K562 (cell line): ENCODE measurements around the gene RAB6B. TPM values are rescaled to one million over a fixed set of nuclear protein-coding genes. Genes with fewer than 3 reads are reported as not detected.
A peak's percentile ranks its signal among the peaks of the same experiment; 100 is the strongest.

Source experiments
- ARID2 ChIP-seq: fragments of 450-650 bp; IDR thresholded peaks from 2 replicates; pipeline ENCODE4 v1.6.1; 2017; ENCODE audit warnings: antibody characterized with exemption, mild to moderate bottlenecking
- ARNT ChIP-seq, 2 experiments: fragments of 450-650 bp; IDR thresholded peaks; 2 replicates each; pipeline ENCODE4 v1.6.1; 2016; ENCODE audit warnings: mild to moderate bottlenecking in 1 of 2
- CCAR2 ChIP-seq: fragments of 200-400 bp; formaldehyde crosslinking; IDR thresholded peaks from 2 replicates; pipeline ENCODE4 v1.6.1; 2017; ENCODE audit warnings: mild to moderate bottlenecking, low read depth, low read length
- CEBPB ChIP-seq: fragments of 450-650 bp; IDR thresholded peaks from 2 replicates; pipeline ENCODE4 v1.6.1; 2016; ENCODE audit warnings: missing genetic modification characterization, missing compliant biosample characterization
- CHD1 ChIP-seq: fragments of 200-600 bp; sonication (generic); IDR thresholded peaks from one replicate; pipeline ENCODE4 v1.6.1; 2012; ENCODE audit warnings: mild to moderate bottlenecking, moderate library complexity, low read length, inconsistent platforms
- CTCF ChIP-seq, 3 experiments: IDR thresholded peaks in 2 of 3; conservative IDR thresholded peaks in 1 of 3; 2 replicates each; pipeline ENCODE4 v1.5.1; 2011 to 2012; ENCODE audit warnings: low read length in 3 of 3, mild to moderate bottlenecking in 3 of 3, control low read depth in 2 of 3, improper control_type of control experiment in 1 of 3, inconsistent platforms in 1 of 3, low read depth in 1 of 3, mixed read lengths in 1 of 3, moderate library complexity in 1 of 3; ENCODE audit not compliant: insufficient read depth in 2 of 3
- HMBOX1 ChIP-seq: sonication (generic); IDR thresholded peaks from 2 replicates; pipeline ENCODE4 v1.6.1; 2016
- IRF1 ChIP-seq: sonication (generic); formaldehyde crosslinking; IDR thresholded peaks from 2 replicates; pipeline ENCODE4 v1.8.0; 2022; ENCODE audit warnings: missing genetic modification reagents, mild to moderate bottlenecking, borderline replicate concordance
- JUNB ChIP-seq: fragments of 450-650 bp; formaldehyde crosslinking; conservative IDR thresholded peaks from 2 replicates; pipeline ENCODE4 v1.4.0; 2020; ENCODE audit warnings: mild to moderate bottlenecking
- KAT8 ChIP-seq: fragments of 450-650 bp; IDR thresholded peaks from 2 replicates; pipeline ENCODE4 v1.6.1; 2016; ENCODE audit warnings: low read depth, mild to moderate bottlenecking
- MYNN ChIP-seq, 2 experiments: sonication (generic); formaldehyde crosslinking in 1 of 2; IDR thresholded peaks; 2 replicates each; pipeline versions ENCODE4 v1.5.0 to v1.6.1; 2016 to 2020; ENCODE audit warnings: antibody characterized with exemption in 1 of 2, missing genetic modification reagents in 1 of 2
- NFATC3 ChIP-seq: fragments of 450-650 bp; IDR thresholded peaks from 2 replicates; pipeline ENCODE4 v1.6.1; 2017; ENCODE audit warnings: mild to moderate bottlenecking
- NFRKB ChIP-seq: fragments of 450-650 bp; IDR thresholded peaks from 2 replicates; pipeline ENCODE4 v1.6.1; 2016; ENCODE audit warnings: low read depth
- NR2C2 ChIP-seq, 2 experiments: fragments of 200-800 bp in 1 of 2; sonication (Bioruptor generic) in 1 of 2; sonication (generic) in 1 of 2; formaldehyde crosslinking in 1 of 2; IDR thresholded peaks; 2 replicates each; pipeline versions ENCODE4 v1.6.1 to v1.8.0; 2016 to 2022; ENCODE audit warnings: mild to moderate bottlenecking in 1 of 2, missing compliant biosample characterization in 1 of 2, missing genetic modification characterization in 1 of 2, missing genetic modification reagents in 1 of 2
- PRPF4 ChIP-seq: fragments of 200-400 bp; formaldehyde crosslinking; IDR thresholded peaks from one replicate; pipeline ENCODE4 v1.6.1; 2017; ENCODE audit warnings: low read length, low read depth, mild to moderate bottlenecking; ENCODE audit not compliant: insufficient read depth, poor library complexity, severe bottlenecking
- RNF2 ChIP-seq: sonication (generic); IDR thresholded peaks from 2 replicates; pipeline ENCODE4 v1.6.1; 2016
- VEZF1 ChIP-seq: fragments of 200-800 bp; sonication (Bioruptor generic); IDR thresholded peaks from 2 replicates; pipeline ENCODE4 v1.6.1; 2017; ENCODE audit warnings: missing genetic modification characterization, missing compliant biosample characterization
- ZNF217 ChIP-seq: sonication (generic); formaldehyde crosslinking; IDR thresholded peaks from 2 replicates; pipeline ENCODE4 v1.8.0; 2022; ENCODE audit warnings: mild to moderate bottlenecking, missing genetic modification reagents
- ZNF384 ChIP-seq: IDR thresholded peaks from 2 replicates; pipeline ENCODE4 v1.6.1; 2012; ENCODE audit warnings: low read depth, low read length, improper control_type of control experiment
- ZNF445 ChIP-seq: fragments of 250-450 bp; sonication (Bioruptor Pico); IDR thresholded peaks from 2 replicates; pipeline ENCODE4 v1.4.0; 2020; ENCODE audit warnings: low read depth, mild to moderate bottlenecking, moderate library complexity
- polyA plus RNA-seq, 8 experiments: library from polyadenylated mRNA; depleted of rRNA in 4 of 8; stranded (reverse) in 5 of 8; unstranded in 3 of 8; fragments of >200 nt; fragmentation: Nextera tagmentation in 2 of 8; fragmentation: Illumina TruSeq in 1 of 8; extraction: Ambion mirVana in 2 of 8; extraction: Trizol in 1 of 8; gene quantifications; 2 replicates each; pipeline versions ENCODE4 v1.2.1 to v1.2.3, GENCODE V29; 2011 to 2014; ENCODE audit warnings: inconsistent platforms in 1 of 8, missing spikeins in 1 of 8
- total RNA-seq, 7 experiments: library from RNA; depleted of rRNA in 6 of 7; stranded (reverse); fragments of >200 nt in 6 of 7; fragmentation: Illumina TruSeq in 2 of 7; extraction: Trizol in 2 of 7; gene quantifications; 2 replicates each; pipeline versions ENCODE4 v1.2.1 to v1.2.3, GENCODE V29; 2011 to 2021; ENCODE audit warnings: low replicate concordance in 1 of 7
- TF ChIP-seq, protein P1 (sequence below): fragments of 450-650 bp; IDR thresholded peaks from 2 replicates; pipeline ENCODE4 v1.6.1; 2018; ENCODE audit not compliant: partially characterized antibody

The RAB6B gene
- total and polyA plus RNA-seq, 9 of the 15 experiments (the other 6 are each of a cell fraction or from before 2014, with no cell fraction given), result 0.60 to 18.1 (median 1.5) TPM

GRCh38 chr3:133843634-133844033 is 52.0 kb downstream of the RAB6B start (continued):
- TF ChIP-seq HMBOX1 (no peak), ARNT (IDR thresholded peaks at IDR 0.05) (no peak), CEBPB (tag) (no peak), VEZF1 (CRISPR knock-in tag) (no peak), CHD1 (no peak), CTCF (IDR thresholded peaks at IDR 0.05 in 2 of 3, conservative IDR thresholded peaks at IDR 0.05 in 1 of 3; ENCODE audit: insufficient read depth in 2 of 3, low read depth in 1 of 3, low read length in 3 of 3) (no peak), IRF1 (CRISPR knock-in tag) (no peak), CCAR2 (no peak), NFRKB (no peak), ZNF217 (CRISPR knock-in tag) (no peak), KAT8 (no peak), JUNB (CRISPR knock-in tag) (peak; percentile 77), NFATC3 (no peak), RNF2 (no peak), ZNF445 (CRISPR knock-in tag) (no peak), MYNN (IDR thresholded peaks at IDR 0.05) (no peak), MYNN (CRISPR knock-in tag; IDR thresholded peaks at IDR 0.05) (no peak), ZNF384 (no peak), ARID2 (no peak), PRPF4 (no peak), NR2C2 (CRISPR knock-in tag; IDR thresholded peaks at IDR 0.05) (no peak), NR2C2 (tag; IDR thresholded peaks at IDR 0.05) (peak; percentile 56; the same call in 1 of the 2 replicates)
- TF ChIP-seq, protein P1, sequence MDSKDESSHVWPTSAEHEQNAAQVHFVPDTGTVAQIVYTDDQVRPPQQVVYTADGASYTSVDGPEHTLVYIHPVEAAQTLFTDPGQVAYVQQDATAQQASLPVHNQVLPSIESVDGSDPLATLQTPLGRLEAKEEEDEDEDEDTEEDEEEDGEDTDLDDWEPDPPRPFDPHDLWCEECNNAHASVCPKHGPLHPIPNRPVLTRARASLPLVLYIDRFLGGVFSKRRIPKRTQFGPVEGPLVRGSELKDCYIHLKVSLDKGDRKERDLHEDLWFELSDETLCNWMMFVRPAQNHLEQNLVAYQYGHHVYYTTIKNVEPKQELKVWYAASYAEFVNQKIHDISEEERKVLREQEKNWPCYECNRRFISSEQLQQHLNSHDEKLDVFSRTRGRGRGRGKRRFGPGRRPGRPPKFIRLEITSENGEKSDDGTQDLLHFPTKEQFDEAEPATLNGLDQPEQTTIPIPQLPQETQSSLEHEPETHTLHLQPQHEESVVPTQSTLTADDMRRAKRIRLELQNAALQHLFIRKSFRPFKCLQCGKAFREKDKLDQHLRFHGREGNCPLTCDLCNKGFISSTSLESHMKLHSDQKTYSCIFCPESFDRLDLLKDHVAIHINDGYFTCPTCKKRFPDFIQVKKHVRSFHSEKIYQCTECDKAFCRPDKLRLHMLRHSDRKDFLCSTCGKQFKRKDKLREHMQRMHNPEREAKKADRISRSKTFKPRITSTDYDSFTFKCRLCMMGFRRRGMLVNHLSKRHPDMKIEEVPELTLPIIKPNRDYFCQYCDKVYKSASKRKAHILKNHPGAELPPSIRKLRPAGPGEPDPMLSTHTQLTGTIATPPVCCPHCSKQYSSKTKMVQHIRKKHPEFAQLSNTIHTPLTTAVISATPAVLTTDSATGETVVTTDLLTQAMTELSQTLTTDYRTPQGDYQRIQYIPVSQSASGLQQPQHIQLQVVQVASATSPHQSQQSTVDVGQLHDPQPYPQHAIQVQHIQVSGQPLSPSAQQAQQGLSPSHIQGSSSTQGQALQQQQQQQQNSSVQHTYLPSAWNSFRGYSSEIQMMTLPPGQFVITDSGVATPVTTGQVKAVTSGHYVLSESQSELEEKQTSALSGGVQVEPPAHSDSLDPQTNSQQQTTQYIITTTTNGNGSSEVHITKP, result no peak
